Measurements from ENCODE around the gene BAIAP3. TPM values are rescaled to one million over a fixed set of nuclear protein-coding genes. Genes with fewer than 3 reads are reported as not detected.

BAIAP3 gene
- total and polyA plus RNA-seq, 2 experiments from 2014 or later, result 0.23 to 0.86 TPM

GRCh38 chr16:1385232-1385631, 51.8 kb downstream of the BAIAP3 start:
- Histone ChIP-seq H3F3A (ENCODE audit: insufficient read depth) (peaks cover 9% of the 10 kb centered on the region; the same call in 1 of the 2 replicates), H3K27ac (no peak overlapping the region), H3K4me1 (ENCODE audit: insufficient read depth) (no peaks in the 10 kb centered on the region), H2AFZ (no peak overlapping the region), H3K9ac (no peak overlapping the region), H3K4me2 (ENCODE audit: unreplicated experiment) (no peak overlapping the region), H3K9me3 (ENCODE audit: low read depth) (no peaks in the 10 kb centered on the region), H4K20me1 (ENCODE audit: insufficient read depth) (no peaks in the 10 kb centered on the region), H3K9me2 (ENCODE audit: insufficient read depth) (no peaks in the 10 kb centered on the region), H3K36me3 (ENCODE audit: low read depth) (no peaks in the 10 kb centered on the region), H3K27me3 (replicated peaks; ENCODE audit: insufficient read depth) (no peaks in the 10 kb centered on the region), H3K79me2 (ENCODE audit: insufficient read depth) (no peaks in the 10 kb centered on the region), H3K4me3 (no peak overlapping the region)
- DNase-seq, result no peak
- in situ Hi-C loops (cut with MboI), result no loop called here
- TF ChIP-seq EZH2phosphoT487 (IDR thresholded peaks at IDR 0.05; ENCODE audit: insufficient read depth, low read depth) (no peak), EZH2 (IDR thresholded peaks at IDR 0.05; ENCODE audit: insufficient read depth, poor library complexity, severe bottlenecking) (no peak)
- WGBS, 2 experiments (ENCODE audit: low coverage in 1 of 2, low lambda C conversion rate in 2 of 2, missing lambda C conversion rate in 2 of 2), result 94 to 95% methylated on average over 20 to 39 of the region's 39 CpGs

GRCh38 chr16:1387331-1387730, 53.9 kb downstream of the BAIAP3 start:
- in situ Hi-C loops (cut with MboI), result no loop called here

GRCh38 chr16:1389762-1390161, 56.3 kb downstream of the BAIAP3 start:
- 87 to 90% methylated on average over 7 of the region's 7 CpGs for WGBS, 2 experiments (ENCODE audit: low coverage in 1 of 2, low lambda C conversion rate in 2 of 2, missing lambda C conversion rate in 2 of 2)
- H3K79me2 ChIP-seq (ENCODE audit: insufficient read depth), result no peaks in the 10 kb centered on the region
- no peak overlapping the region for H3K4me2 ChIP-seq (ENCODE audit: unreplicated experiment)
- H3F3A ChIP-seq (ENCODE audit: insufficient read depth), result no peaks in the 10 kb centered on the region
- H3K4me1 ChIP-seq (ENCODE audit: insufficient read depth), result no peaks in the 10 kb centered on the region
- H3K36me3 ChIP-seq (ENCODE audit: low read depth), result no peaks in the 10 kb centered on the region
- TF ChIP-seq EZH2 (IDR thresholded peaks at IDR 0.05; ENCODE audit: insufficient read depth, poor library complexity, severe bottlenecking) (no peak), EZH2phosphoT487 (IDR thresholded peaks at IDR 0.05; ENCODE audit: insufficient read depth, low read depth) (no peak)
- H2AFZ ChIP-seq, result no peak overlapping the region
- H3K9me3 ChIP-seq (ENCODE audit: low read depth), result no peaks in the 10 kb centered on the region
- DNase-seq, result no peak
- H3K9me2 ChIP-seq (ENCODE audit: insufficient read depth), result no peaks in the 10 kb centered on the region
- H3K4me3 ChIP-seq, result no peak overlapping the region
- in situ Hi-C loops (cut with MboI), result no loop called here
- no peak overlapping the region for H3K27ac ChIP-seq
- H3K27me3 ChIP-seq (replicated peaks; ENCODE audit: insufficient read depth), result no peaks in the 10 kb centered on the region
- H3K9ac ChIP-seq, result no peak overlapping the region
- H4K20me1 ChIP-seq (ENCODE audit: insufficient read depth), result no peaks in the 10 kb centered on the region

More at GRCh38 chr16:1387331-1387730, 53.9 kb downstream of the BAIAP3 start:
- no peaks in the 10 kb centered on the region for H3K27me3 ChIP-seq (replicated peaks; ENCODE audit: insufficient read depth)
- H3K9me3 ChIP-seq (ENCODE audit: low read depth), result no peaks in the 10 kb centered on the region
- H3K79me2 ChIP-seq (ENCODE audit: insufficient read depth), result no peaks in the 10 kb centered on the region
- DNase-seq, result no peak
- TF ChIP-seq EZH2phosphoT487 (IDR thresholded peaks at IDR 0.05; ENCODE audit: insufficient read depth, low read depth) (no peak), EZH2 (IDR thresholded peaks at IDR 0.05; ENCODE audit: insufficient read depth, poor library complexity, severe bottlenecking) (no peak)
- no peak overlapping the region for H2AFZ ChIP-seq
- no peaks in the 10 kb centered on the region for H4K20me1 ChIP-seq (ENCODE audit: insufficient read depth)
- no peak overlapping the region for H3K4me3 ChIP-seq
- no peaks in the 10 kb centered on the region for H3F3A ChIP-seq (ENCODE audit: insufficient read depth)
- no peaks in the 10 kb centered on the region for H3K4me1 ChIP-seq (ENCODE audit: insufficient read depth)
- H3K4me2 ChIP-seq (ENCODE audit: unreplicated experiment), result no peak overlapping the region
- WGBS, 2 experiments (ENCODE audit: low coverage in 1 of 2, low lambda C conversion rate in 2 of 2, missing lambda C conversion rate in 2 of 2), result 83 to 91% methylated on average over 9 to 16 of the region's 16 CpGs
- no peaks in the 10 kb centered on the region for H3K9me2 ChIP-seq (ENCODE audit: insufficient read depth)
- H3K36me3 ChIP-seq (ENCODE audit: low read depth), result no peaks in the 10 kb centered on the region
- H3K9ac ChIP-seq, result no peak overlapping the region
- no peak overlapping the region for H3K27ac ChIP-seq

- H3K4me3 ChIP-seq, result no peak overlapping the region
- H3F3A ChIP-seq (ENCODE audit: insufficient read depth), result no peaks in the 10 kb centered on the region
- H4K20me1 ChIP-seq (ENCODE audit: insufficient read depth), result no peaks in the 10 kb centered on the region
- no peaks in the 10 kb centered on the region for H3K27me3 ChIP-seq (replicated peaks; ENCODE audit: insufficient read depth)
- no peak overlapping the region for H3K4me2 ChIP-seq (ENCODE audit: unreplicated experiment)
- H3K4me1 ChIP-seq (ENCODE audit: insufficient read depth), result no peaks in the 10 kb centered on the region
- no peaks in the 10 kb centered on the region for H3K36me3 ChIP-seq (ENCODE audit: low read depth)
- no peak overlapping the region for H3K27ac ChIP-seq
- in situ Hi-C loops (cut with MboI), result no loop called here
- TF ChIP-seq EZH2phosphoT487 (IDR thresholded peaks at IDR 0.05; ENCODE audit: insufficient read depth, low read depth), result no peak
- no peak for TF ChIP-seq EZH2 (IDR thresholded peaks at IDR 0.05; ENCODE audit: insufficient read depth, poor library complexity, severe bottlenecking)
- no peak for DNase-seq
- H3K79me2 ChIP-seq (ENCODE audit: insufficient read depth), result no peaks in the 10 kb centered on the region
- H3K9me3 ChIP-seq (ENCODE audit: low read depth), result no peaks in the 10 kb centered on the region
- no peak overlapping the region for H3K9ac ChIP-seq
- WGBS, 2 experiments (ENCODE audit: low coverage in 1 of 2, low lambda C conversion rate in 2 of 2, missing lambda C conversion rate in 2 of 2), result 84% methylated on average over 28 of the region's 28 CpGs
- H3K9me2 ChIP-seq (ENCODE audit: insufficient read depth), result no peaks in the 10 kb centered on the region
- H2AFZ ChIP-seq, result no peak overlapping the region
Measured at GRCh38 chr16:1390239-1390779, 56.9 kb downstream of the BAIAP3 start.

GRCh38 chr16:1392826-1393225, 59.4 kb downstream of the BAIAP3 start:
- H3K9ac ChIP-seq, result no peak overlapping the region
- H3K36me3 ChIP-seq (ENCODE audit: low read depth), result no peaks in the 10 kb centered on the region
- H3F3A ChIP-seq (ENCODE audit: insufficient read depth), result no peaks in the 10 kb centered on the region
- WGBS, 2 experiments (ENCODE audit: low coverage in 1 of 2, low lambda C conversion rate in 2 of 2, missing lambda C conversion rate in 2 of 2), result 80 to 84% methylated on average over 17 of the region's 17 CpGs
- no peaks in the 10 kb centered on the region for H3K27me3 ChIP-seq (replicated peaks; ENCODE audit: insufficient read depth)
- TF ChIP-seq EZH2phosphoT487 (IDR thresholded peaks at IDR 0.05; ENCODE audit: insufficient read depth, low read depth), result no peak
- no peak for TF ChIP-seq EZH2 (IDR thresholded peaks at IDR 0.05; ENCODE audit: insufficient read depth, poor library complexity, severe bottlenecking)
- H3K4me2 ChIP-seq (ENCODE audit: unreplicated experiment), result no peak overlapping the region
- H2AFZ ChIP-seq, result no peak overlapping the region
- H3K9me2 ChIP-seq (ENCODE audit: insufficient read depth), result no peaks in the 10 kb centered on the region
- H4K20me1 ChIP-seq (ENCODE audit: insufficient read depth), result no peaks in the 10 kb centered on the region
- no peak for DNase-seq
- H3K4me1 ChIP-seq (ENCODE audit: insufficient read depth), result no peaks in the 10 kb centered on the region
- H3K4me3 ChIP-seq, result no peak overlapping the region
- no peak overlapping the region for H3K27ac ChIP-seq
- H3K79me2 ChIP-seq (ENCODE audit: insufficient read depth), result no peaks in the 10 kb centered on the region
- in situ Hi-C loops (cut with MboI), result no loop called here
- H3K9me3 ChIP-seq (ENCODE audit: low read depth), result no peaks in the 10 kb centered on the region
